ENCODE data around the gene HADHA.

GRCh38 chr2:26189751-26190150, 54.7 kb downstream of the HADHA start:
- TF ChIP-seq POLR2AphosphoS5 (IDR thresholded peaks at IDR 0.05; ENCODE audit: low read depth, low read length): no peak
- TF ChIP-seq REST (IDR thresholded peaks at IDR 0.05; ENCODE audit: insufficient read depth in 1 of 2, low read depth in 2 of 2, low read length in 2 of 2): no peak
